Activated naive CD4-positive, alpha-beta T cell treated with anti-CD3 and anti-CD28 coated beads, Interleukin-2, amount 10 ng/mL, durations not matched to agents 7 days and 5 days (primary cell): Measurements from ENCODE around the gene JMJD6.

Experiments used
- CTCF ChIA-PET: fragments of 350-600 bp; sonication (Branson Sonifier 250); formaldehyde crosslinking; loops from one replicate; lab custom pipeline; 2021; ENCODE audit warnings: antibody characterized with exemption; lab: Charles Lee
- DNase-seq: peaks from one replicate; pipeline ENCODE4 v3.0.0-alpha.2; 2020
- H3K27ac Mint-ChIP-seq: one replicate; pipeline ENCODE4 v1.8.0; 2021; ENCODE audit warnings: mild to moderate bottlenecking, moderate library complexity, mixed read lengths
- H3K27me3 Mint-ChIP-seq: one replicate; pipeline ENCODE4 v1.8.0; 2021; ENCODE audit warnings: mild to moderate bottlenecking, mixed read lengths
- H3K36me3 Mint-ChIP-seq: one replicate; pipeline ENCODE4 v1.8.0; 2021; ENCODE audit warnings: mixed read lengths
- H3K4me1 Mint-ChIP-seq: one replicate; pipeline ENCODE4 v1.8.0; 2021; ENCODE audit warnings: mixed read lengths
- H3K4me3 Mint-ChIP-seq: one replicate; pipeline ENCODE4 v1.8.0; 2021; ENCODE audit warnings: mild to moderate bottlenecking, moderate library complexity, mixed read lengths
- H3K9me3 Mint-ChIP-seq: one replicate; pipeline ENCODE4 v1.8.0; 2021; ENCODE audit warnings: mixed read lengths

Gene JMJD6

GRCh38 chr17:76670020-76670717, 56.2 kb downstream of the JMJD6 start:
- peaks cover 30% of the 10 kb centered on the region for H3K27me3 Mint-ChIP-seq
- H3K4me3 Mint-ChIP-seq: peak overlapping the region; percentile 92
- CTCF ChIA-PET: interaction anchor here (0.6 to 2.5 kb wide), 2 partner anchors 10 to 11 kb away, joined by 3 to 13 read pairs; no protein-coding TSS in a partner anchor
- DNase-seq: peak; percentile 38
- H3K9me3 Mint-ChIP-seq: peaks cover 2% of the 10 kb centered on the region
- peak overlapping the region; percentile 95 for H3K27ac Mint-ChIP-seq
- peaks cover 4% of the 10 kb centered on the region for H3K36me3 Mint-ChIP-seq
- peaks cover 39% of the 10 kb centered on the region for H3K4me1 Mint-ChIP-seq
